ENCODE data around the gene ZNF775.

Gene ZNF775

DNA sequence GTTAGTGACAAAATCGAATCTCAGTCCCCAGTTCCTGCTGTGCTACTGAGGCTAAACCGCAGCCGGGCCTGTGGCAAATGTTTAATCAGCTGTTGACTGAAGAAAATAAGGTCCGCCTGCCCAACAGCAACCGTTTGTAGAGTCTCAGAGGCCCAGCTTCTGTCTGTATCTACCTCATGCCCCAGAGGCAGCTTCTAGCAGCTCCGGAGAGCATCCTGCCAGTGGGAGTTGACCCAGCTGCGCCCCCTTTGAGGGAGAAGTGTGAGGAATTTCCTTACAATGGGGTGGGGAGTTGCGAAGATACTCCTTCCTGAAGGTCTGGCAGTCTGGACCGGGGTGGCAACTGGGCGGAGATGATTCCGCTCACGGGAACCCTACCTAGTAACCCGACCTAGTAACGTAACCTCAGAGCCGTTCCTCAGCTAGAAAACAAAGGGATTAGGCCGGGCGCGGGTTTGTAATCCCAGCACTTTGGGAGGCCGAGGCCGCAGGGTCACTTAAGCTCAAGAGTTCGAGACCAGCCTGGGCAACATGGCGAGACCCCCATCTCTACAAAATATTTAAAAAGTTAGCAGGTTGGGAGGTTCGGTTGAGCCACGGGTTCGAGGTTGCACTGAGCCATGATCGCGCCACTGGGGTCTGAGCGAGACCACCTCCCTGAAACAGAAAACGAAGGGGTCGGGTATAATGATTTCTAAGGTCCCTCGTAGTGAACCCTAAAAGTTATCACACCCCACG is 846 bp upstream of the ZNF775 start:
- DNase-seq (ENCODE audit: low read depth in 1 of 2, low spot score in 1 of 2), result peak; percentile 78 to 83
- TF ChIP-seq SPI1 (IDR thresholded peaks at IDR 0.05; ENCODE audit: borderline replicate concordance, low read depth) (no peak), GABPA (IDR thresholded peaks at IDR 0.05; ENCODE audit: low read depth) (no peak), POLR2AphosphoS5 (IDR thresholded peaks at IDR 0.05; ENCODE audit: low read depth) (peak; percentile 46; the same call in 1 of the 2 replicates), REST (IDR thresholded peaks at IDR 0.05; ENCODE audit: insufficient replicate concordance, low read depth) (no peak)
- TF ChIP-seq, protein P1, sequence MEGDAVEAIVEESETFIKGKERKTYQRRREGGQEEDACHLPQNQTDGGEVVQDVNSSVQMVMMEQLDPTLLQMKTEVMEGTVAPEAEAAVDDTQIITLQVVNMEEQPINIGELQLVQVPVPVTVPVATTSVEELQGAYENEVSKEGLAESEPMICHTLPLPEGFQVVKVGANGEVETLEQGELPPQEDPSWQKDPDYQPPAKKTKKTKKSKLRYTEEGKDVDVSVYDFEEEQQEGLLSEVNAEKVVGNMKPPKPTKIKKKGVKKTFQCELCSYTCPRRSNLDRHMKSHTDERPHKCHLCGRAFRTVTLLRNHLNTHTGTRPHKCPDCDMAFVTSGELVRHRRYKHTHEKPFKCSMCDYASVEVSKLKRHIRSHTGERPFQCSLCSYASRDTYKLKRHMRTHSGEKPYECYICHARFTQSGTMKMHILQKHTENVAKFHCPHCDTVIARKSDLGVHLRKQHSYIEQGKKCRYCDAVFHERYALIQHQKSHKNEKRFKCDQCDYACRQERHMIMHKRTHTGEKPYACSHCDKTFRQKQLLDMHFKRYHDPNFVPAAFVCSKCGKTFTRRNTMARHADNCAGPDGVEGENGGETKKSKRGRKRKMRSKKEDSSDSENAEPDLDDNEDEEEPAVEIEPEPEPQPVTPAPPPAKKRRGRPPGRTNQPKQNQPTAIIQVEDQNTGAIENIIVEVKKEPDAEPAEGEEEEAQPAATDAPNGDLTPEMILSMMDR (IDR thresholded peaks at IDR 0.05; ENCODE audit: insufficient read depth, low read length), result no peak
- H3K4me3 ChIP-seq (replicated peaks; ENCODE audit: insufficient read depth, low read length), result peak overlapping the region; percentile 62
- H3K27me3 ChIP-seq (ENCODE audit: insufficient read depth, poor library complexity, severe bottlenecking), result no peaks in the 10 kb centered on the region
- peak overlapping the region; percentile 90 for H3K27ac ChIP-seq (replicated peaks)

DNA sequence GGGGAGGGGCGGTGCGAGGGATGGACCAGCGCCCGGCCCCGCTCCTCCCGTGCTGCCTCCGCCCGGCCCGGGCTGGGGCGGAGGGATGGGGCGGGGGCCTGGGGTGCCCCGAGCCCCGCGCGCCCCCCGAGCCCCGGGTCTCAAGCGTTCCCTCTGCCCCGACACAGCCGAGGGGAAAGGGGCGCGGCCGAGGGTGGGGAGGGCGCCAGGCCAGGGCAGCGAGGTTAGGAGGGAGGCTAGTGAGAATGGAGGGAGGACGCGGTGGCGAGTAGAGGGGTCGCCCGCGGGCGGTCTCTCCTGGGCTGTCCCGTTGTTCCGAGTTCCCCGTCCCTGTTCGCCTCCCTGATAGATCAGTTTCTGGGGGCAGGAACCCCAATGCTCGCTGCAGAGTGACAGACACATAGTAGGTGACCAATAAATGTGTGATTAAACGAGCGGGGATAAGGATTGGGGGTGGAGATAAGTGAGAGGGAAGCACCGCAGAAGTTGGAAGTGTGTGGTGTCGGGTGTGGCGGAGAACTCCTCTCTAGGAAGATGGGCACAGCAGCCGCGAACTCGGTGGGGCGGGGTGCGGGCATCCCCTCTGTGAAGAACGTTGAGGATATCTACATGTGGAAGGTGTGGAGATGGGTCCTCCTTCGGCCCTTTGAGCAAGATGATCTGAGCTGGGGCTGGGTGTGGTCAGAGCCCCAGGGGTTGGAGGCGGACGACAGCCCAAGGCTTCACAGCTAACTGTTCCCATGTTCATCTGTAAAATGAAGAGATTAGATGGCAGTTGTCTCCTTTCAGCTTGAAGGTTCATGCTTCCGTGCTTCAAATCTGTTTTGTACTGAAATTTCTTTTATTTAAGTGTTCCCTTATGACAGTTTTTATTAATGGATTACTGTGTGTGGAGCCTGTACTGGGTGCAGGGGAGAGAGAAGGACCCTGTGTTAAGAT is 580 bp downstream of the ZNF775 start:
- no peak for DNase-seq (ENCODE audit: low read depth in 1 of 2, low spot score in 1 of 2)
- peak overlapping the region; percentile 80 for H3K4me3 ChIP-seq (replicated peaks; ENCODE audit: insufficient read depth, low read length)
- no peaks in the 10 kb centered on the region for H3K27me3 ChIP-seq (ENCODE audit: insufficient read depth, poor library complexity, severe bottlenecking)
- TF ChIP-seq REST (IDR thresholded peaks at IDR 0.05; ENCODE audit: insufficient replicate concordance, low read depth), result no peak
- TF ChIP-seq SPI1 (IDR thresholded peaks at IDR 0.05; ENCODE audit: borderline replicate concordance, low read depth), result no peak
- TF ChIP-seq, protein P1 (IDR thresholded peaks at IDR 0.05; ENCODE audit: insufficient read depth, low read length), result no peak
- TF ChIP-seq POLR2AphosphoS5 (IDR thresholded peaks at IDR 0.05; ENCODE audit: low read depth), result no peak; the same call in 1 of the 2 replicates
- TF ChIP-seq GABPA (IDR thresholded peaks at IDR 0.05; ENCODE audit: low read depth), result no peak
- peak overlapping the region; percentile 66 for H3K27ac ChIP-seq (replicated peaks)

- Histone ChIP-seq H3K4me3 (replicated peaks; ENCODE audit: insufficient read depth, low read length) (no peak overlapping the region), H3K27me3 (ENCODE audit: insufficient read depth, poor library complexity, severe bottlenecking) (no peaks in the 10 kb centered on the region), H3K27ac (replicated peaks) (no peak overlapping the region)
- TF ChIP-seq GABPA (IDR thresholded peaks at IDR 0.05; ENCODE audit: low read depth) (no peak), SPI1 (IDR thresholded peaks at IDR 0.05; ENCODE audit: borderline replicate concordance, low read depth) (no peak)
- DNase-seq (ENCODE audit: low read depth in 1 of 2, low spot score in 1 of 2), result no peak
Observed at GRCh38 chr7:150380463-150380862, 1.3 kb downstream of the ZNF775 start.

GRCh38 chr7:150381096-150381495 is 2.0 kb downstream of the ZNF775 start:
- Histone ChIP-seq H3K4me3 (replicated peaks; ENCODE audit: insufficient read depth, low read length) (no peak overlapping the region), H3K27ac (replicated peaks) (no peak overlapping the region), H3K27me3 (ENCODE audit: insufficient read depth, poor library complexity, severe bottlenecking) (no peaks in the 10 kb centered on the region)
- no peak for DNase-seq (ENCODE audit: low read depth in 1 of 2, low spot score in 1 of 2)
- TF ChIP-seq SPI1 (IDR thresholded peaks at IDR 0.05; ENCODE audit: borderline replicate concordance, low read depth) (no peak), GABPA (IDR thresholded peaks at IDR 0.05; ENCODE audit: low read depth) (no peak), REST (IDR thresholded peaks at IDR 0.05; ENCODE audit: insufficient replicate concordance, low read depth) (no peak), POLR2AphosphoS5 (IDR thresholded peaks at IDR 0.05; ENCODE audit: low read depth) (no peak)
- TF ChIP-seq, protein P1 (IDR thresholded peaks at IDR 0.05; ENCODE audit: insufficient read depth, low read length), result no peak

All from HL-60 (cell line).